IPS-18a (cell line): ENCODE measurements around the gene UNC13C.

Source experiments
- H3K27ac ChIP-seq: one replicate; pipeline ENCODE4 v1.5.1; 2013; ENCODE audit warnings: low read length
- H3K27me3 ChIP-seq: one replicate; pipeline ENCODE4 v1.6.1; 2013; ENCODE audit warnings: mild to moderate bottlenecking, low read length; ENCODE audit not compliant: control insufficient read depth, insufficient read depth
- H3K36me3 ChIP-seq: one replicate; pipeline ENCODE4 v1.6.1; 2013; ENCODE audit warnings: low read depth, low read length; ENCODE audit not compliant: control insufficient read depth
- H3K4me1 ChIP-seq: one replicate; pipeline ENCODE4 v1.6.1; 2013; ENCODE audit warnings: low read depth, low read length; ENCODE audit not compliant: control insufficient read depth
- H3K4me3 ChIP-seq: one replicate; pipeline ENCODE4 v1.5.1; 2013; ENCODE audit warnings: low read length
- H3K9ac ChIP-seq: one replicate; pipeline ENCODE4 v1.6.1; 2013; ENCODE audit warnings: mild to moderate bottlenecking, low read length, moderate library complexity
- H3K9me3 ChIP-seq: one replicate; pipeline ENCODE4 v1.6.1; 2013; ENCODE audit warnings: low read depth, low read length; ENCODE audit not compliant: control insufficient read depth

UNC13C gene

GRCh38 chr15:54502416-54503075 is 524.3 kb downstream of the UNC13C start:
- H3K4me1 ChIP-seq, result peaks cover 13% of the 10 kb centered on the region

GRCh38 chr15:54504695-54505094 is 526.5 kb downstream of the UNC13C start:
- H3K36me3 ChIP-seq, result no peaks in the 10 kb centered on the region

More at GRCh38 chr15:54502416-54503075, 524.3 kb downstream of the UNC13C start:
- Histone ChIP-seq H3K36me3 (no peaks in the 10 kb centered on the region), H3K27me3 (no peaks in the 10 kb centered on the region), H3K27ac (no peak overlapping the region), H3K9ac (no peak overlapping the region), H3K9me3 (no peaks in the 10 kb centered on the region), H3K4me3 (no peak overlapping the region)

GRCh38 chr15:54506977-54507524 is 528.8 kb downstream of the UNC13C start:
- Histone ChIP-seq H3K9ac (no peak overlapping the region), H3K4me3 (no peak overlapping the region), H3K27ac (no peak overlapping the region), H3K4me1 (no peaks in the 10 kb centered on the region), H3K36me3 (no peaks in the 10 kb centered on the region), H3K27me3 (no peaks in the 10 kb centered on the region), H3K9me3 (no peaks in the 10 kb centered on the region)

More at GRCh38 chr15:54504695-54505094, 526.5 kb downstream of the UNC13C start:
- H3K4me3 ChIP-seq, result no peak overlapping the region
- H3K9me3 ChIP-seq, result no peaks in the 10 kb centered on the region
- no peaks in the 10 kb centered on the region for H3K27me3 ChIP-seq
- H3K9ac ChIP-seq, result no peak overlapping the region
- H3K27ac ChIP-seq, result no peak overlapping the region
- H3K4me1 ChIP-seq, result peaks cover 10% of the 10 kb centered on the region

- Histone ChIP-seq H3K27ac (no peak overlapping the region), H3K4me3 (no peak overlapping the region), H3K36me3 (no peaks in the 10 kb centered on the region), H3K9me3 (peaks cover 4% of the 10 kb centered on the region), H3K27me3 (no peaks in the 10 kb centered on the region), H3K4me1 (peaks cover 4% of the 10 kb centered on the region), H3K9ac (no peak overlapping the region)
Observed at GRCh38 chr15:54514601-54515000, 536.4 kb downstream of the UNC13C start.

- Histone ChIP-seq H3K4me1 (peaks cover 4% of the 10 kb centered on the region), H3K27ac (no peak overlapping the region), H3K27me3 (no peaks in the 10 kb centered on the region), H3K9me3 (peaks cover 4% of the 10 kb centered on the region), H3K9ac (no peak overlapping the region), H3K4me3 (no peak overlapping the region), H3K36me3 (no peaks in the 10 kb centered on the region)
Observed at GRCh38 chr15:54515664-54516582, 537.7 kb downstream of the UNC13C start.

GRCh38 chr15:54517366-54517765 is 539.1 kb downstream of the UNC13C start:
- Histone ChIP-seq H3K9ac (no peak overlapping the region), H3K36me3 (no peaks in the 10 kb centered on the region), H3K4me3 (no peak overlapping the region), H3K27ac (no peak overlapping the region), H3K27me3 (no peaks in the 10 kb centered on the region), H3K9me3 (peaks cover 4% of the 10 kb centered on the region), H3K4me1 (peaks cover 4% of the 10 kb centered on the region)

- H3K9me3 ChIP-seq, result peaks cover 4% of the 10 kb centered on the region
- no peak overlapping the region for H3K27ac ChIP-seq
- no peak overlapping the region for H3K4me3 ChIP-seq
- no peaks in the 10 kb centered on the region for H3K27me3 ChIP-seq
- H3K9ac ChIP-seq, result no peak overlapping the region
- H3K36me3 ChIP-seq, result no peaks in the 10 kb centered on the region
- peaks cover 4% of the 10 kb centered on the region for H3K4me1 ChIP-seq
Observed at GRCh38 chr15:54518156-54518882, 540.1 kb downstream of the UNC13C start.

- Histone ChIP-seq H3K27ac (no peak overlapping the region), H3K4me3 (no peak overlapping the region), H3K27me3 (no peaks in the 10 kb centered on the region), H3K9me3 (peaks cover 3% of the 10 kb centered on the region), H3K4me1 (peaks cover 4% of the 10 kb centered on the region), H3K9ac (no peak overlapping the region), H3K36me3 (no peaks in the 10 kb centered on the region)
Observed at GRCh38 chr15:54519577-54519976, 541.3 kb downstream of the UNC13C start.

- Histone ChIP-seq H3K27ac (no peak overlapping the region), H3K4me3 (no peak overlapping the region), H3K27me3 (no peaks in the 10 kb centered on the region), H3K9me3 (no peaks in the 10 kb centered on the region), H3K9ac (no peak overlapping the region), H3K4me1 (peaks cover 4% of the 10 kb centered on the region), H3K36me3 (no peaks in the 10 kb centered on the region)
Observed at GRCh38 chr15:54520616-54521015, 542.4 kb downstream of the UNC13C start.

- Histone ChIP-seq H3K9me3 (no peaks in the 10 kb centered on the region), H3K4me1 (peaks cover 4% of the 10 kb centered on the region), H3K9ac (no peak overlapping the region), H3K4me3 (no peak overlapping the region), H3K36me3 (no peaks in the 10 kb centered on the region), H3K27ac (no peak overlapping the region), H3K27me3 (no peaks in the 10 kb centered on the region)
Observed at GRCh38 chr15:54521206-54521605, 543.0 kb downstream of the UNC13C start.

GRCh38 chr15:54528021-54528420 is 549.8 kb downstream of the UNC13C start:
- H3K4me3 ChIP-seq, result no peak overlapping the region
- no peaks in the 10 kb centered on the region for H3K27me3 ChIP-seq
- H3K36me3 ChIP-seq, result no peaks in the 10 kb centered on the region
- no peaks in the 10 kb centered on the region for H3K9me3 ChIP-seq
- no peaks in the 10 kb centered on the region for H3K4me1 ChIP-seq
- H3K9ac ChIP-seq, result no peak overlapping the region
- no peak overlapping the region for H3K27ac ChIP-seq
